Esophagus squamous epithelium (tissue), 5 donors: ENCODE measurements around the gene SESTD1. TPM values are rescaled to one million over a fixed set of nuclear protein-coding genes. Genes with fewer than 3 reads are reported as not detected.

Experiments
- DNase-seq: peaks from one replicate; lab custom pipeline; 2025; lab: John Stamatoyannopoulos, UW
- H3K27ac ChIP-seq, 4 donors: fragments of 200-600 bp; sonication (generic); one replicate each; pipeline ENCODE4 v1.5.1; 2016 to 2019; ENCODE audit warnings: mild to moderate bottlenecking in 1 of 4
- H3K27me3 ChIP-seq, 4 donors: fragments of 200-600 bp; sonication (generic); 1 replicate in 3 of 4; 2 replicates in 1 of 4; pipeline versions ENCODE4 v1.5.1 to v1.6.0; 2017 to 2021; ENCODE audit warnings: antibody characterized with exemption in 1 of 4
- H3K36me3 ChIP-seq, 3 donors: fragments of 200-600 bp; sonication (generic); one replicate each; pipeline ENCODE4 v1.5.1; 2016 to 2019
- H3K4me1 ChIP-seq, 3 donors: fragments of 200-600 bp; sonication (generic); one replicate each; pipeline ENCODE4 v1.5.1; 2017 to 2019
- H3K4me3 ChIP-seq, 4 donors: fragments of 200-600 bp; sonication (generic); 1 replicate in 3 of 4; 2 replicates in 1 of 4; pipeline ENCODE4 v1.5.1; 2016 to 2019; ENCODE audit warnings: mild to moderate bottlenecking in 2 of 4, moderate library complexity in 1 of 4
- H3K9me3 ChIP-seq, 3 donors: fragments of 200-600 bp; sonication (generic); one replicate each; pipeline ENCODE4 v1.5.1; 2016 to 2019
- CTCF ChIP-seq, 6 experiments: fragments of 450-650 bp in 4 of 6; fragments of 200-600 bp in 2 of 6; sonication (generic) in 2 of 6; IDR thresholded peaks; one replicate each; pipeline ENCODE4 v1.5.1; 2016 to 2019; ENCODE audit warnings: antibody characterized with exemption in 6 of 6, mild to moderate bottlenecking in 4 of 6, moderate library complexity in 4 of 6
- POLR2A ChIP-seq, 4 donors: fragments of 450-650 bp; IDR thresholded peaks; one replicate each; pipeline ENCODE4 v1.6.1; 2017; ENCODE audit warnings: antibody characterized with exemption in 4 of 4, mild to moderate bottlenecking in 4 of 4, moderate library complexity in 3 of 4
- WGBS, 2 donors: methylation state at CpG; one replicate each; pipeline ENCODE4 v1.1.5; 2018; 5-methylcytosine and 5-hydroxymethylcytosine counted together
- intact Hi-C: fragments of 100-400 bp; cut with DNase I; formaldehyde crosslinking; loops from one replicate; pipeline ENCODE4 v1.15.0; 2022
- total RNA-seq, 4 donors: library from RNA; depleted of rRNA; stranded (reverse); fragments of >200 nt; gene quantifications; one replicate each; pipeline ENCODE4 v1.1.0, GENCODE V29; 2016
- donor health status: DM: yes; HTN: yes; CAD: no.

The SESTD1 gene, protein sequence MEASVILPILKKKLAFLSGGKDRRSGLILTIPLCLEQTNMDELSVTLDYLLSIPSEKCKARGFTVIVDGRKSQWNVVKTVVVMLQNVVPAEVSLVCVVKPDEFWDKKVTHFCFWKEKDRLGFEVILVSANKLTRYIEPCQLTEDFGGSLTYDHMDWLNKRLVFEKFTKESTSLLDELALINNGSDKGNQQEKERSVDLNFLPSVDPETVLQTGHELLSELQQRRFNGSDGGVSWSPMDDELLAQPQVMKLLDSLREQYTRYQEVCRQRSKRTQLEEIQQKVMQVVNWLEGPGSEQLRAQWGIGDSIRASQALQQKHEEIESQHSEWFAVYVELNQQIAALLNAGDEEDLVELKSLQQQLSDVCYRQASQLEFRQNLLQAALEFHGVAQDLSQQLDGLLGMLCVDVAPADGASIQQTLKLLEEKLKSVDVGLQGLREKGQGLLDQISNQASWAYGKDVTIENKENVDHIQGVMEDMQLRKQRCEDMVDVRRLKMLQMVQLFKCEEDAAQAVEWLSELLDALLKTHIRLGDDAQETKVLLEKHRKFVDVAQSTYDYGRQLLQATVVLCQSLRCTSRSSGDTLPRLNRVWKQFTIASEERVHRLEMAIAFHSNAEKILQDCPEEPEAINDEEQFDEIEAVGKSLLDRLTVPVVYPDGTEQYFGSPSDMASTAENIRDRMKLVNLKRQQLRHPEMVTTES
- total RNA-seq, result 10 to 100 TPM in 2 of 4 donors, 1 to 10 TPM in 2; 5.0 to 22.9 (median 14.0) TPM

DNA sequence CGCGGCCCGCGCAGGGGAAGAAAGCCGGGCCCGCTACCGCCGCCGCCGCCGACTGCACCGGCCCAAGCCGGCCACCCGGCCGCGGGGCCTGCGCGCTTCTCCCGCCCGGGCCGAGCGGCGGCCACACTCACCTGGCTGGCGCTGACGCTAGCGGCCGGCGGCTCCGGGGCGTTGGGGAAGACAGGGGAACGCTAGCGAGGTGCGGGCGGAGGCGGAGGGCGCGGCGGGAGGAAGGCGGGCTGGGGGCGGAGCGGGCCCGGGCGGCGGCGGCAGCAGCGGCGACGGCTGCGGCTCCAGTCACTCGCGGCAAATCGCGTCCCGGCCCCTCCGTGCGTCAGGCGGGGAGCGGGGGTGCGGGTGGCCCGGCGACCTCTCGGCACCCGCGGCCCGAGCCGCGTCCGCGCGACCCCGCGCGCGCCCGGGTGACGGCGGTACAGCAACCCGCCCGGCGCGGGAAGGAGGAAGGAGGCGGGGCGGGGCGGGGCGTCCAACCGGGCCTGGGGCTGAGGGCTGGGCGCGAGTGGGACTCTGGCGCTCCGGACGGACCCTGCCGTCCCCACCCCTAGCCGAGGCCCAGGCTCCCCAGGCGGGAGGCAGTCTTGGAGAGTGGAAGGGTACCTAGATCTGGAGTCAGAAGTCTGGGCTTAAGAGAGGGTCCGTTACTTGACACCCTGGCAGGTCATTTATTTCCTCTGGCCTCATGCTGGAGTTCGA is at the start of gene SESTD1:
Gene SESTD1 (minus strand): TSS at position 465 of the 714 bp plus-strand sequence. CDS start 72,991 bp downstream, outside the sequence.
- Histone ChIP-seq H3K4me1 (peaks cover 0 to 46% (median 13%) of the 10 kb centered on the region in 3 donors), H3K27me3 (peaks cover 0 to 3% (median 0%) of the 10 kb centered on the region in 4 donors), H3K4me3 (peak within 1 kb of the TSS; percentile 67 to 89 (median 86)), H3K9me3 (no peaks in the 10 kb centered on the region), H3K36me3 (no peaks in the 10 kb centered on the region), H3K27ac (peak within 1 kb of the TSS; percentile 83 to 97 (median 91))
- WGBS, 2 donors, result 3 to 7% methylated on average over 2 to 23 of the region's 96 CpGs
- intact Hi-C loops, result no loop called here
- DNase-seq, result no peak
- TF ChIP-seq CTCF (IDR thresholded peaks at IDR 0.05) (peak in 2 of 6 experiments; percentile 14 to 16), POLR2A (IDR thresholded peaks at IDR 0.05) (peak in 2 of 4 donors; percentile 40 to 81)

- no peak overlapping the region for H3K4me3 ChIP-seq
- no peaks in the 10 kb centered on the region for H3K27me3 ChIP-seq
- intact Hi-C loops, result no loop called here
- no peaks in the 10 kb centered on the region for H3K9me3 ChIP-seq
- H3K27ac ChIP-seq, result no peak overlapping the region
- no peak for DNase-seq
- TF ChIP-seq POLR2A (IDR thresholded peaks at IDR 0.05) (no peak), CTCF (IDR thresholded peaks at IDR 0.05) (no peak)
- no peaks in the 10 kb centered on the region for H3K4me1 ChIP-seq
- no peaks in the 10 kb centered on the region for H3K36me3 ChIP-seq
These were observed 48.4 kb upstream of the SESTD1 start for GRCh38 chr2:179313057-179313456.

- intact Hi-C loops, result no loop called here
- 52 to 60% methylated on average over 1 of the region's 1 CpG for WGBS, 2 donors
- DNase-seq, result no peak
- no peak overlapping the region for H3K4me3 ChIP-seq
- no peak overlapping the region for H3K27ac ChIP-seq
- H3K4me1 ChIP-seq, result no peaks in the 10 kb centered on the region
- H3K27me3 ChIP-seq, result no peaks in the 10 kb centered on the region
- no peak for TF ChIP-seq POLR2A (IDR thresholded peaks at IDR 0.05)
- TF ChIP-seq CTCF (IDR thresholded peaks at IDR 0.05), result no peak
- H3K9me3 ChIP-seq, result no peaks in the 10 kb centered on the region
- H3K36me3 ChIP-seq, result no peaks in the 10 kb centered on the region
These were observed 46.5 kb upstream of the SESTD1 start for GRCh38 chr2:179311101-179311500.

- H3K4me3 ChIP-seq, result no peak overlapping the region
- no peak overlapping the region for H3K27ac ChIP-seq
- no peaks in the 10 kb centered on the region for H3K27me3 ChIP-seq
- DNase-seq, result no peak
- no peaks in the 10 kb centered on the region for H3K36me3 ChIP-seq
- intact Hi-C loops, result no loop called here
- no peak for TF ChIP-seq CTCF (IDR thresholded peaks at IDR 0.05)
- TF ChIP-seq POLR2A (IDR thresholded peaks at IDR 0.05), result no peak
- WGBS, 2 donors, result 50 to 55% methylated on average over 5 of the region's 5 CpGs
- no peaks in the 10 kb centered on the region for H3K4me1 ChIP-seq
- no peaks in the 10 kb centered on the region for H3K9me3 ChIP-seq
These were observed 43.2 kb upstream of the SESTD1 start for GRCh38 chr2:179307616-179308371.
